Pulmonary artery endothelial cell (primary cell): ENCODE results near the gene WDR7. TPM values are rescaled to one million over a fixed set of nuclear protein-coding genes. Genes with fewer than 3 reads are reported as not detected.
A peak's percentile ranks its signal among the peaks of the same experiment; 100 is the strongest.
"Not testable (repeated sequence)": the region's sequence is repeated elsewhere in the genome, so short reads cannot be mapped to it uniquely, and the experiment has no call there.

Source experiments
- DNase-seq: peaks from one replicate; pipeline ENCODE4 v3.0.0-alpha.2; 2011; ENCODE audit warnings: low read depth, low spot score
- total RNA-seq: library from RNA; depleted of rRNA; stranded (reverse); fragments of >200 nt; gene quantifications from 2 replicates; pipeline ENCODE4 v1.2.3, GENCODE V29; 2014

The WDR7 gene
- total RNA-seq, 1 donor from 2014 or later, result 14.2 TPM

DNA sequence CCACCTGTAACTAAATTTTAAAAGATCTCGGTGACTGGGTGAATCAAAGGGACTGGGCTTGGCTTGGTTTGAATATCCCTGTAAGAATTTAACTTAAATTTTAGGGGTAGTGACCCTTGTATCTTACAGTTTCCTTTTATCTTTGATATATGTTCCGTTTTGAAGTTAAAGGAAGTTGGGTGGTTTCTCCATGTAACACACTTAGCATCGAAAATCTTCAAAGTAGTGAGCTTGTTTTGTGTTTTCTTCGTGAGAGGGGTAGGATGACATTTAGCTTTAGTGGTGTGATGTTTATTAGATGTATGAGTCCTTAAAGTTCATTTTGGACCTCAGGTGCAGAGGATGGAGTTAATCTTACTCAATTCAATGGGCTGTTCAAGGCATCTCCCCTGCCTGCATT is 1.6 kb downstream of the WDR7 start:
- DNase-seq, result no peak

DNA sequence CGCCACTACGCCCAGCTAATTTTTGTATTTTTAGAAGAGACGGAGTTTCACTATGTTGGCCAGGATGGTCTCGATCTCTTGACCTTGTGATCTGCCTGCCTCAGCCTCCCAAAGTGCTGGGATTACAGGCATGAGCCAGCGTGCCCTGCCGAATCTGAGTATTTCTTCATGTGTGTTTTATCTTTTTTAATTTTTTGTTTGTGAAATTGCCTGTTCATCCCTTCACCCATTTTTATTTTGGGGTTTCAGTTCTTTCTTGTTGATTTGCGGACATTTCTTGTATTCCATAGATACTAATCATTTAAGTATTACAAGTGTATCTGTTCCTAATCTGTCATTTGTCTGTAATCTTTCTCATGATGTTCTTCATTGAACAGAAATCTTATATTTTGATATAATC is 3.1 kb downstream of the WDR7 start:
- not testable (repeated sequence) for DNase-seq

DNA sequence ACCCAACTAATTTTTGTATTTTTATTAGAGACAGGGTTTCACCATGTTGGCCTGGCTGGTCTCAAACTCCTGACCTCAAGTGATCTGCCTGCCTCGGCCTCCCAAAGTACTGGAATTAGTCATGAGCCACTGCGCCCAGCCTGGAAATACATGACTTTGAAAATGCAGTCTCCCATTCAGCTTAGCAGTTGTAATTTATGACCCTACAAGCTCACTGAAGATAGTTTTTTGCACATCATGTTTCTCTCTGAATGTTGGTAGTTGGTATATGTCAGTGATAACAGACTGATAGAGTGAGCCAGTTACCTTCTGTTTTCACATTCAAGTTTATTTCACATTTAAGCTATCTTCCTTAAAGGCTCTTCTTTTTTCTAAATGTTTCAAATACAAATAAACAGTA is 7.1 kb downstream of the WDR7 start:
- DNase-seq, result no peak

DNA sequence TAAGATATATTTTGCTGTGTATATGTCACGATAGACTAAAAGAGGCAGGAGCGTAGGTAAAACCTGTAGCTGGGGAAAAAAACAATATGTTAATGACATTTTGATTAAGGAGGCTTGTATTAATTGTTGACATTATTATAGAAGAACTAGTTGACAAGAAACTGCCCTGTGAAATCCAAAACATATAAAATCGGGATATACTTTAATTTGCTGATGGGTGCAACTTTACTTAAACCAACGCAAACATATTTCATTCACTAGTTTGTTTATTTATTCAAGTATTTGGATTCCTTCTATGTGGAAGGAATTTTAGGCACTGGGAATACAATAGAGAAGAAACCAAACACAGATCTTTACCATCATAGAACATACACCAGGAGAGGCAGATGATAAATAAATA is 8.0 kb downstream of the WDR7 start:
- no peak for DNase-seq

DNA sequence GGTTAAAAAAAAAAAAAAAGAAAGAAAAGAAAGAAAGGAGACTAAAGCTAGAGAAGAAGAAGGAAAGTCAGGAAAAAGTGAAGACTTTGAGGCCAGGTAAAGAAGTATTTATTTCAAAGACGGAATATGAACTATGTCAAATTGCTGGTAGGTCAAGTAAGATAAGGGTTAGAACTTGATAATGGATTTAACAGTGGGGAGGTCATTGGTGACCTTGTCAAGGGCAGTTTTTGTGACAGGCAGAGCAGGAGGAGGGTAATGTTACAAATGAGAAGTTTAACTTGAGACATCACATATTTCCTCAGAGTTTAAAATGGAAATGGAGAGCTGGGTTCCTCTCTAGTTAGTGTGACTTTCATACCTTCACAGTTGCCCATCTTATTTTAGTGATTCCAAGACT is 9.5 kb downstream of the WDR7 start:
- DNase-seq, result no peak

DNA sequence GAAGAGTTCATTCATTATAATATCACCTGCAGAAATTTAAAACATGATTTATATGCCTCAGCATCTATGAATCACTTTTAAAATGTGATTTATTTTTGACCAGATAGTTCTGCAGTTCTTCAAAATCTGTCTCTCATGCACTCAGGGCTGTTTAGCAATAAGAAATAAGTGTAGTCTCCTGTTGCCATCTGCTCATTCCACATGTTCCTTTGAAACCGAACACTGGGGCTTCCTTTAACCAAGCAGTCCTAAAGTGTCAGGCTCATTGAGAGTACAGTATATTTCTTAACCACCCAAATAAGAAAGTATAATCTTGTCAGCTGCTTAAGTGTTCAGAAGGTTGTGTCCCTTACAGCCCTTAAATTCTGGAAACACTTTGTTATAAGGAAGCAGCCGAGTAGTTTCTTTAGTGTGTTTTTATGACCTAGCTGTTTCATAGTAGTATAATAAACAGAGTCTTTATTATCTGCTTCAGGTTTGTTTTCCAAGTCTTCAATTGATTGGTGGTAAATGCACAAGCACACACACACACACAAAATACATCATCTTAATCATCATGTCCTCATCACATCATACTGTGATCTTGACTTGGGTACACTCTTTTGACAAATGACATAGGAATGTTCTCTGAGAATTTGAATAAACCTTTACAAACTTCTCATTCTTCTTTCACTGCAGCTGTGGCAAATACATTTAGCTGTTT is 10.4 kb downstream of the WDR7 start:
- DNase-seq, result no peak

DNA sequence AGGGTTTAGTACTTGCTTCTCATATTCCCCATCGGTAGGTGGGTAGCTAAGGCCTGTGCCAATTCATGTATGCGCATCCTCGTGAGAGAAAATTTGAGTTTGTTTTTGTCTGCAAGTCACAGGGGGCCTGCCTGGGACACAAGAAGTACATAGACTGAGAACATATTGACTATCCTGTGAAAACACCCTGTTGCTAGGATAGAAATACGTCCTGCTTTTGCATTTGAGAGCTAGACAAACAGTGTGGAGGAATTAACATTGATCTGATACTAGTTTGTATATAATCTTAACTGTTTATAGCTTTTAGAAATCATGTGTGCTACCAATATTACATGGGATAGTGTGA is 10.9 kb downstream of the WDR7 start:
- DNase-seq, result no peak

DNA sequence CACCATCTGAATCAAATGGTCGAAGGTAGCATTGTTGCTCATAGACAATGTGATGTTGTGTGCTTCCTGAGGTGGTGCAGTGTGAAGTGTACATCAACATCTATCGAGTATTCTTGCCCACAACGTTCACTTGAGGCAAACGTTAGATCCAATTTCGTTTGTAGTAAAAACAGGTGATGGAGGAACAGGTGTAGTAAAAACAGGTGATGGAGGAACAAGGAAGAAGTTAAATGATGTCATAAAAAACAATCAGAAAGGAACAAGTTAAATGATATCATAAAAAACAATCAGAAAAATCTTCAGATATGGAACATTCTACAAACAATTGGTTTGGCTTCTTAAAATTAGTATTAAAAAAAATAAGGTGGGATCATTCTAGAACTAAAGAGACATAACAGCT is 11.3 kb downstream of the WDR7 start:
- DNase-seq, result no peak

DNA sequence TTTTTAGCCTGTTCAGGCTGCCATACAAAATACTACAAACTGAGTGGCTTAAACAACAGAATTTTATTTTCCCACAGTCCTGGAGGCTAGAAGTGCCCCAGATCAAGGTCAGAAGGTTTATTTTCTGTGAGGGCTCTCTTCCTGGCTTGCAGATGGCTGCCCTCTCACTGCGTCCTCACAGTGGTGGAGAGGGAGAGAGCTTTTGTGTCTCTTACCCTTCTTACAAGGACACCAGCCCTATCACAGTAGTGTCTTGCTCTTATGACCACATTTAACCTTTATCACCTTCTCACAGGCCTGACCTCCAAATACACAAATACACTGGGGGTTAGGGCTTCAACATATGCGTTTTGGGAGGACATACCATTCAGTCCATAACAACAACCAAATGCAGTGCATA is 11.7 kb downstream of the WDR7 start:
- DNase-seq, result no peak

DNA sequence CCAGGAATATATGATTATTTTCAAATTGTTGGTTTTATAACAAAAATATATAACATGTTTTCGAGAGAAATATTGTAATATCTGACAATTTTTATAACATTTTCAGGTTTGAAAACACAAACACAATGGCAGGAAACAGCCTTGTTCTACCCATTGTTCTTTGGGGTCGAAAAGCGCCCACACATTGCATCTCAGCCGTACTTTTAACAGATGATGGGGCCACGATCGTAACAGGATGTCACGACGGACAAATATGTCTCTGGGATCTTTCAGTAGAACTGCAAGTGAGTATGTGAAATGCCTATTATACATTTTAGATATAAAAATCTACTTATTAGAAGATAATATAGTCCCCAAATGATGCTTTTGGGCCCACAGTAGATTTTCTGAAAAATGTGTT is 21.2 kb downstream of the WDR7 start:
- peak; percentile 8 for DNase-seq

DNA sequence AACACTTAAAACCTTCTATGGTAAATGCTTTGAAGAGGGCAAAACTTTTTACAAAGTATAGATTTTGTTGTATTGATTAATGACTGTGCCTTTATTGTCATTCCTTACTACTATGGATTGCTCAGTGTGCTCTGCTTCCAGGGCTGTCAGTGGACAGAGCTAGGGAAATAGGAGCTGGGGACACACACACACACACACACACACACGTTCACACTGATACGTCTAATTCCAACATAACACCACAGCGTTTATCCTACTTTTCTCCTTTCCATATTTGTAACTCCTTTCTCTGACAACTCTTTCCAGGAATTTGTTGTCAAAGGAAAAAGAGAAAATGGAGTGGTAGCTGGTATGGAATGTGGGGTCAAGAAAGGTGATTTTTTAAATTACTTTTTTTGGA is 21.8 kb downstream of the WDR7 start:
- no peak for DNase-seq

DNA sequence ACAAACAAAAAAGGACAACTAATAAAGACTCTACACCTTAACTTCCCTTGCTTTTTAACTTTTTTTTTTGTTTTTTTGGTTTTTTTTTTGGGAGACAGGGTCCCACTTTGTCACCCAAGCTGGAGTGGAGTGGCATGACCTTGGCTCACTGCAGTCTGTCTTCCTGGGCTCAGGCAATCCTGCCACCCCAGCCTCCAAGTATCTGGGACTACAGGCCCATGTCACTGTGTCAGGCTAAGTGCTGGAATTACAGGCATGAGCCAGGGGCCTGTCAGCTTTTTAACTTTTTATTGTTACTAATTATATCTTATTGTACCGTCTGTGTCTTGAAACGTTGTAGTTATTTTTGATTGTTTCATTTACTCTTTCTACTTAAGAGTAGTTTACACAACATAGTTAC is 25.5 kb downstream of the WDR7 start:
- no peak for DNase-seq

DNA sequence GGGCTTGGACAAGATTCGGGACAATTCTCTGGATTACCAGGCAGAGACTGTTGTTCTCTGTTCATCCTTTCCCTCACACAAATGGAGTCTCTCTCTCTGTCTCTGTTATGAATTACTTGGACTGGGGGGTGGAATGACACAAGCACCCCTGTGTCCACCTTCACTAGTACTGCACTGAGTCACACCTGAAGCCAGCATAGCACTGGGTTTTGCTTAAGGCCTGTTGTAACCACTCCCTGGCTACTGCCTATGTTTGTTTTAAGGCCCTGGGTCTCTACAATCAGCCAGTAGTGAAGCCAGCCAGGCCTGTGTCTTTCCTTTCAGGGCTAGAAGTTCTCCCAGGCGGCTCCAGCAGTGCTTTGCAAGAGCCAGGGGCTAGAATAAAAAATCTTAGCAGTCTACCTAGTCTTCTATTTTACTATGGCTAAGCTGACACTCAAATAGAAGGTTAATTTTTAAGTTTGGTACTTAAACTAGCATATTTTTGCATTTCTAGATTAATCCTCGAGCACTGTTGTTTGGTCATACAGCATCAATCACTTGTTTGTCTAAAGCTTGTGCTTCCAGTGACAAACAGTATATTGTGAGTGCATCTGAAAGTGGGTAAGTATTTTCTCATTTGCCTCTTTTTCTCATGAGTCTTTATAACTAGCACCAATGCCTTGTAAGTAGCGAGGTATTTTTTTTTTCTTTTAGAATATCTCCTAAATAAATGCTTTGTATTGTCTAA is 27.8 kb downstream of the WDR7 start:
- DNase-seq, result no peak

DNA sequence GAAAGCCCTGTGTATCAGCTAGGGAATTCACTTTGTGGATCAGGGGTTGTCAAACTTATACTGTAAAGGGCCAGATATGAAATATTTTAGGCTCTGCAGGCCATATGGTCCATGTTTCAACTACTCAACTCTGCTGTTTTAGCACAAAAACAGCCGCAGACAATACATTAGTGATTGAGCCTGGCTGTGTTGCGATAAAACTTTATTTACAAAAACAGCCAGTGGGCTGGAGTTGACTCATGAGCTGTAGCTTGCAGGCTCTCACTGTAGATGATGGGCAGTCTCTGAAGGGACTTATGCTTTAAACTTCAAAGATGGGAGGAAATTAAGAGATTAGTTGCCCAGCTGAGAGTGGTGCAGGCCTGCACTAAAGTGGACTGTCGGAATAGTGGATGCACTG is 33.1 kb downstream of the WDR7 start:
- DNase-seq, result no peak

DNA sequence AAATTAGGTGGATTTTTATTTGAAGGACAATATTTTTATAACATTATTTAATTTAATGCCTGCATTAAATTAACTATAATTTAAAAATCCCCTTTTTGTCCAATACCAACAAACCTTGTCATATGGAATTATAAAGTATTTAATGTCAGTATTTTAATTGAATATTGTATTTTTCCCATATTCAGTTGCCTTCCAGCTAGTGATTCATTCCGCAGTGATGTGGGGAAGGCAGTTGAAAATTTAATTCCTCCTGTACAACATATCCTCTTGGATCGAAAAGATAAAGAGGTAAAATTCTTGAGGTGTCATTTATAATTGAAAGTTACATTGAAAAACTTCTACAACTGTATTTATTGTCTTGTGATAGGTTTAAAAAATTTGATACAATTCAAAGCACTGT is 40.4 kb downstream of the WDR7 start:
- no peak for DNase-seq

DNA sequence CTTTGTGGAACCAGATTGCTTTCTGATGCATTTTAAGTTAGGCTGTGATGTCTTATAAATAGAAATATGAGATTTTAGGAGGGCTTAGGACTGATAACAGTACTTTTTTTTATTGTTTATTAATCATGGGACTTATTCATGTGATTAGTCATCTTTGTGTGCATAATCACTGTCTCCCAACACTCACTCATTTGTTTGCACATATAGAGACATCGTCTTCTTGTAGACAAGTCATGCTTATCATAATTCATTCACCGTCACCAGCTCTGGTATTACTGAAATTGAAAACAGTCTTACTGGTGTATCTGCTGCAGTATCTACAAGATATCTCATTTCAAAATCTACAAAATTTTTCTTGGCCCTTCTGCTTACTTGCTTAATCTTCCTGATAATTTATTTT is 45.8 kb downstream of the WDR7 start:
- DNase-seq, result no peak

DNA sequence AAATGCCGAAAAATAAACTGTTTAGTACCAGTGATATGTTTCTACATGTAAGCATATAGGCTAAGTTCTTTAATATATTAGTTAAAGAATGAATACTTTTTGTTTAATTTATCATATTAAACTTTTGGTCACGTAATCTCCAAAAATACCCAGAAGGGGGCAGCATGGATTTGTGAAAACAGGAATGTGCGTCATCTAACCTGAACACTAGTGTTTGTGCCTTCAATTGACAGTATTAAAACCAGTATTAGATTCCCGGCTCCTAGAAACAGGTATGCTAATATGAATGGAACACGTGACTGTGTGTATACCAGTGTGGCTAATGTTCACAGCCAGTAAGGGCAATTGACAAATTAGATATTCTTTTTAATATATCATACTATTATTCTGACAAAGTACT is 51.8 kb downstream of the WDR7 start:
- peak; percentile 7 for DNase-seq

DNA sequence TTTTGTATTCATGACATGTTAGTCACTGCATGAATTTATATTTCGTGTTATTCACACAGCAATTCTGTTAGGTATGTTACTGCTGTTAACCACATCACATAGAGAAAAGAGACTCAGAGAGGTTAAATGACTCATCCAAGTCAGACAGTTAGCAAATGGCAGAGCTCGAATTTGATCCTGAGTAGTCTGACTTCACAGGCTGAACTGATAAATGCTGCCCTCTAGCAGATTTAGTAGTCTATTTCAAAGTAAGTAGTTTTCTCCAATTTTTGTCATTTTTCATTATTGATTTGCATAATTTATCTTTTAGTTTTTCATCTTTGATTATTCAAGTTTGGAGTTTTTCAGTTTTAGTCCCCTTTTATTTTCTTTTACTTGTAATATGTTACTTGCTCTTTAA is 58.3 kb downstream of the WDR7 start:
- DNase-seq, result peak; percentile 11

DNA sequence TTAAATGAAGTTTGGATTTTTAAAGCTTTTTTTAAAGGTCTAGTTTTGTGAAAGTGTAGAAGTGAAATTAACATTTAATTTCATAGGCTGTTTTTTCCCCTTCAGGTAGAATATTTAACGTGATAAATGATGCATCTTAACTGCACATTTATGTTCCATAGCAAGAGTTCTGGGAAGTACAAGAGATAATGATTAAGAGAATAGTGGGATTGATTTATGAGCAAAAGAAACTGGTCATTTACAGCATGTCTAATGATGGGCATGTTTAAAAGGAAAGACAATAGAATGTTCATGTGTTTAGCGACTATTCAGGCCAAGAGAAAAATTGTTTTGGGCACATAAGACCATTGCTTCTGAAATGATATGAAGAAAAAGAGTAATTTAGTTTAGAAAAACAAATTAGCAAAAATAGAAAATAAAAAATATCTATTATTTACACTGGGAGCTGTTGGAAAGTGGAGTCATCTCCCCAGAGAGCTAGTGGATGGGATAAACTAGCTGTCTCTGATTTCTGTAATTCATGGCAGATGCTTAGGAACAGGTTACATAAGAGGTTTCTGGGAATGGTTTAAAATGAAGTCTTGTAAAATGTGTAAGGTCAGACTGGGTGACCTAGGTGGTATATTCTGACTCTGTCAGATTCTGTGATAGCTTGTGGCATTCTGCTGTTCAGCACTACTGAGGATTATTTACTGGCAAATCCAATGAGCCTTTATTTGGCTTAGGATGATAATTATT is 60.7 kb downstream of the WDR7 start:
- no peak for DNase-seq

DNA sequence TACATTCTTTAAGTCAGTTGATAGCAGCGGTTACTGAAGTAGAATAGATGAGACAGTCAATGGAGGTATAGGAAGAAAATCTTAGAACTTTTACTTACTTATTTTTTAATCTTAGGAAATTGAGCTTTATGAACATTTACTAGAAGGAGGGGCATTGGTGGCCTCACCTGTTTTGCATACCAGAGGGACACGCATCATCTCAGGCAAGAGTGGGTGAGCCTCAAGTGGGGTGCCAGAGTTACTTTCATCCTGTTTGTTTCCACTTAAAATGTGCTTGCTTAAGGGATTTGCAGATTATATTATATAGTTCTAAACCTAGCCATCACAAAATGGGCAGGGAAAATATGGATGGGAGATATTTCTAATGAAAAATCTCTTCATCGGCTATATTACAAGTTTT is 61.6 kb downstream of the WDR7 start:
- no peak for DNase-seq

DNA sequence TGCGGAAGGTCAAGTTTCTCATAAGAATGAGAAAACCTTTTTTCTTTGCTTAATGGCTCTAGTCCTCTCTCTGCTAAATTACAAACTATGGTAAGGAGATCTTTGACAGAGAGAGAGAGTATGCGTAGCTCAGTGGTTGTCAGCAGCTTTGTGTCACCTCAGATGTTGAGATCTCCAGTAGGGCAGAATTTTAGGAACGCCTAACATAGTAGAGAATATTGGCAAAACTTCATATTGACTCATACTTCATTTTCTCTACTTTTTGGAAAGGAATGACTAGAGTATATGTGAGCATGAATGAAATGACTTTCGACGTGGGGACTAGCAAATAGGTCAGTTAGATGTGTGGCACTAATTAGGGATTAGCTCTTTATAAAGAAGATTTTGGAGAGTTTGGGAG is 64.0 kb downstream of the WDR7 start:
- no peak for DNase-seq

DNA sequence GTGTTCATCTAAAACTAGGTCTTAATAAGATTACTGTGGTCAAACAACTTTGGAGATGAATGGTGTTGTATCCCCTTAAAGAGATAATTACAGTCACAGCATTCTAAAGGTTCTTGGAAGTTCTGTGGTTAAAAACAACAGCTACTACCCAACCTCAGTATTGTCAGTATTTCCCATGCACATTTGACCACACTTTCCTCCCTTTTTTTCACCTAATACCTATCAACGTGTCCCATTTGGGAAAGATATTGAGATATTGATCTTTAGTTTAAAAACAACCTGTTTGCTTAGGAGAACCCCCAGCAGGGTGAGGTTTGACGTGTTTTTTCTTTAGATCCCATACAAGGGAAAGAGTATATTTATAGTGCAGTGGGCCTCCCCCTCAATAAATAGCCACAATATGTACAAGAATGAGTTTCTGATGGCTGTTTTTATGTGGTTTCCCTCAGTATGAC is 65.6 kb downstream of the WDR7 start:
- no peak for DNase-seq

DNA sequence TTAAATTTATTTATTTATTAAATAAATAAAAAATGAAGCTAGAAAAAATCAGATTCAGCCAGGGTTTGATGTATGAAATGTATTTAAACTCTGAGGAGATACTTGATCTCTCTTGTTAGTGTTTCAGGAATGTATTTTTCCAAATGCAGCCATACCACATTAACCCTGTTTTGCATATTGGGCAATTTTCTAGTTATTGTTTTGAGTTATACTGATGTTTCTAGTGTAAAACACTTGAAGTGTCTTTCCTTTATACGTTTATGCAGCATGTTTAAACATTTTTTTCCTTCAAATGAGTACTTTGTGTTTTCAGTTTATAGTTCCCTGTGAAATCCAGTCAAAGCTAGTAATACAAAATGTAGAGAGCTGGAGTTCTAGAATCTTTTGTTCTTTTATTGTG is 69.9 kb downstream of the WDR7 start:
- DNase-seq, result no peak
